Neural progenitor cell (in vitro differentiated cells): Measurements from ENCODE around the gene LVRN. TPM values are rescaled to one million over a fixed set of nuclear protein-coding genes. Genes with fewer than 3 reads are reported as not detected.

Experiments used
- DNase-seq: peaks from one replicate; pipeline ENCODE4 v3.0.0-alpha.2; 2016; ENCODE audit warnings: low spot score
- H2AFZ ChIP-seq: fragments of 200-600 bp; sonication (generic); replicated peaks from 2 replicates; pipeline ENCODE4 v1.6.1; 2016; ENCODE audit warnings: antibody characterized with exemption
- H3F3A ChIP-seq: fragments of 200-600 bp; sonication (generic); 2 replicates; pipeline ENCODE4 v1.6.1; 2016; ENCODE audit warnings: antibody characterized with exemption, low read depth
- H3K27ac ChIP-seq: fragments of 200-600 bp; sonication (generic); 2 replicates; pipeline ENCODE4 v1.5.1; 2016; ENCODE audit warnings: mild to moderate bottlenecking
- H3K27me3 ChIP-seq: fragments of 200-600 bp; sonication (generic); 2 replicates; pipeline ENCODE4 v1.6.1; 2016; ENCODE audit warnings: mild to moderate bottlenecking, moderate library complexity
- H3K36me3 ChIP-seq: fragments of 200-600 bp; sonication (generic); 2 replicates; pipeline ENCODE4 v1.5.1; 2016
- H3K4me1 ChIP-seq: fragments of 200-600 bp; sonication (generic); 2 replicates; pipeline ENCODE4 v1.6.1; 2016; ENCODE audit warnings: mixed run types
- H3K4me2 ChIP-seq: fragments of 200-600 bp; sonication (generic); 2 replicates; pipeline ENCODE4 v1.6.1; 2016
- H3K4me3 ChIP-seq: fragments of 200-600 bp; sonication (generic); 2 replicates; pipeline ENCODE4 v1.5.1; 2016
- H3K79me2 ChIP-seq: fragments of 200-600 bp; sonication (generic); 2 replicates; pipeline ENCODE4 v1.6.1; 2016; ENCODE audit warnings: low read depth
- H3K9ac ChIP-seq: fragments of 200-600 bp; sonication (generic); 2 replicates; pipeline ENCODE4 v1.6.1; 2016
- H3K9me3 ChIP-seq: fragments of 200-600 bp; sonication (generic); 2 replicates; pipeline ENCODE4 v1.5.1; 2016; ENCODE audit warnings: low read depth
- H4K20me1 ChIP-seq: fragments of 200-600 bp; sonication (generic); 2 replicates; pipeline ENCODE4 v1.6.1; 2016; ENCODE audit warnings: low read depth
- H3K27ac Mint-ChIP-seq: 3 replicates; pipeline ENCODE4 v1.8.0; 2021; ENCODE audit warnings: mixed read lengths
- H3K27me3 Mint-ChIP-seq: 2 replicates; pipeline ENCODE4 v1.8.0; 2022; ENCODE audit warnings: low read depth, mild to moderate bottlenecking, inconsistent platforms, moderate library complexity, mixed read lengths; ENCODE audit not compliant: insufficient read depth
- H3K36me3 Mint-ChIP-seq: 3 replicates; pipeline ENCODE4 v1.8.0; 2021; ENCODE audit warnings: mixed read lengths
- H3K4me1 Mint-ChIP-seq: 3 replicates; pipeline ENCODE4 v1.8.0; 2021; ENCODE audit warnings: mixed read lengths
- H3K4me3 Mint-ChIP-seq: 3 replicates; pipeline ENCODE4 v1.8.0; 2021; ENCODE audit warnings: mild to moderate bottlenecking, moderate library complexity, mixed read lengths
- H3K9me3 Mint-ChIP-seq: 3 replicates; pipeline ENCODE4 v1.8.0; 2020; ENCODE audit warnings: mixed read lengths
- EZH2 ChIP-seq: fragments of 200-600 bp; sonication (generic); IDR thresholded peaks from 2 replicates; pipeline ENCODE4 v1.6.1; 2017; ENCODE audit warnings: antibody characterized with exemption, mild to moderate bottlenecking, moderate library complexity
- EZH2phosphoT487 ChIP-seq: fragments of 200-600 bp; sonication (generic); IDR thresholded peaks from 2 replicates; pipeline ENCODE4 v1.6.1; 2017; ENCODE audit warnings: antibody characterized with exemption
- total RNA-seq: library from RNA; depleted of rRNA; stranded (reverse); fragments of >200 nt; gene quantifications from 2 replicates; pipeline ENCODE4 v1.2.3, GENCODE V29; 2015; ENCODE audit warnings: low replicate concordance
- TF ChIP-seq, protein P1 (sequence below): fragments of 200-600 bp; sonication (generic); IDR thresholded peaks from 2 replicates; pipeline ENCODE4 v1.5.1; 2017; ENCODE audit warnings: antibody characterized with exemption, mild to moderate bottlenecking

Gene LVRN
- total RNA-seq, 1 donor from 2014 or later: 0.41 TPM

DNA sequence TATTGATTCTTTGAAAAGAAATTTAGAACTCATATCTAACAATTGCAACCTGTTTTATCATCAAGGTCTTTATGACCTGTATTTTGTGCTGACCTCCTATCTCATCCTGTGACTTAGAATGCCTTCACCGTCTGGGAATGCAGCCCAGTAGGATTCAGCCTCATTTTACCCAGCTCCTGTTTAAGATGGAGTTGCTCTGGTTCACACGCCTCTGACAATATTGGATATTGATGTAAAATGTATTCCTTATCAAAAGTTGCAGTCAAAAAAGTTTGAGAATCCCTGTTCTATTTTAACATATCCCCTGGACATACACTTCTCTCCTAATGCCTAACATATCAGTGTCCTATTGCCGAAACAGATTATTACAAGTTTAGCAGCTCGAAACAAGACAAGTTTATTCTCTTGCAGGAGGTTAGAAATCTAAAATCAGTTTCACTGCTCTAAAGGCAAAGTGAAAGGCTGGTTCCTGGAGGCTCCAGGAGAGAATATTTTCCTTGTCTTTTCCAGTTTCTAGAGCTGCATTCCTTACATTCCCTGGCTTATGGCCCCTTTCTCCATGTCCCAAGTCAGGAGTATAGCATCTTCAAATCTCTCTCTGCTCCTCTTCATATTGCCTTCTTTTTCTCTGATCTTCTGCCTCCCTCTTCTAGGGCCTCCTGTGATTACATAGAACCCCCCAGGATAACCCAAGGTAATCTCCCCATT is 31.5 kb upstream of the LVRN start:
- H3K4me1 ChIP-seq: no peaks in the 10 kb centered on the region
- no peaks in the 10 kb centered on the region for H3K27me3 Mint-ChIP-seq
- no peaks in the 10 kb centered on the region for H4K20me1 ChIP-seq
- H3K4me3 ChIP-seq: no peak overlapping the region
- no peak overlapping the region for H3K9ac ChIP-seq
- DNase-seq: no peak
- H3K4me3 Mint-ChIP-seq: no peak overlapping the region
- TF ChIP-seq EZH2 (no peak), EZH2phosphoT487 (no peak)
- TF ChIP-seq, protein P1, sequence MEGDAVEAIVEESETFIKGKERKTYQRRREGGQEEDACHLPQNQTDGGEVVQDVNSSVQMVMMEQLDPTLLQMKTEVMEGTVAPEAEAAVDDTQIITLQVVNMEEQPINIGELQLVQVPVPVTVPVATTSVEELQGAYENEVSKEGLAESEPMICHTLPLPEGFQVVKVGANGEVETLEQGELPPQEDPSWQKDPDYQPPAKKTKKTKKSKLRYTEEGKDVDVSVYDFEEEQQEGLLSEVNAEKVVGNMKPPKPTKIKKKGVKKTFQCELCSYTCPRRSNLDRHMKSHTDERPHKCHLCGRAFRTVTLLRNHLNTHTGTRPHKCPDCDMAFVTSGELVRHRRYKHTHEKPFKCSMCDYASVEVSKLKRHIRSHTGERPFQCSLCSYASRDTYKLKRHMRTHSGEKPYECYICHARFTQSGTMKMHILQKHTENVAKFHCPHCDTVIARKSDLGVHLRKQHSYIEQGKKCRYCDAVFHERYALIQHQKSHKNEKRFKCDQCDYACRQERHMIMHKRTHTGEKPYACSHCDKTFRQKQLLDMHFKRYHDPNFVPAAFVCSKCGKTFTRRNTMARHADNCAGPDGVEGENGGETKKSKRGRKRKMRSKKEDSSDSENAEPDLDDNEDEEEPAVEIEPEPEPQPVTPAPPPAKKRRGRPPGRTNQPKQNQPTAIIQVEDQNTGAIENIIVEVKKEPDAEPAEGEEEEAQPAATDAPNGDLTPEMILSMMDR: no peak
- H3K27me3 ChIP-seq: no peaks in the 10 kb centered on the region
- no peaks in the 10 kb centered on the region for H3K9me3 ChIP-seq
- H3K27ac Mint-ChIP-seq: no peak overlapping the region
- no peaks in the 10 kb centered on the region for H3K79me2 ChIP-seq
- H3K9me3 Mint-ChIP-seq: no peaks in the 10 kb centered on the region
- H3K4me1 Mint-ChIP-seq: no peaks in the 10 kb centered on the region
- no peak overlapping the region for H3K27ac ChIP-seq
- no peaks in the 10 kb centered on the region for H3F3A ChIP-seq
- no peaks in the 10 kb centered on the region for H3K36me3 ChIP-seq
- no peak overlapping the region for H2AFZ ChIP-seq
- H3K4me2 ChIP-seq: no peak overlapping the region
- no peaks in the 10 kb centered on the region for H3K36me3 Mint-ChIP-seq

DNA sequence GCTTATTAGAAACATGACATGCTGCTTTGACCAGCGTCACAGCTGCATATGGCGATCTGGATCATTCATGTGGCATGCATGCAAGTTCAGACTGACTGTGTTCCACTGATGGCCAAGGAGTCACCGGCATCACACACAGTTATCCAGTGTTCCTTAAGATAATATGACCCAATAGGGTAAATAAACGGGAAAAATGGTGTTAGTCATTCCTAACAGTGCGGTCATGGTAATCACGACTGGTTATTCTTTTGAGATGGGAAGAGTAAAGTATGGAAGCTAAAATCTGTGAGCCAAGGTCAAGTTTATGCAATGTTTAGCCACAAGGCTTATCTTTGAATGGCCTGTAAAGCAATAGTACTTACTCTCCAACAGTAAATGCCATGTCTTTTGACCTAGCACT is 29.3 kb upstream of the LVRN start:
- no peaks in the 10 kb centered on the region for H3K36me3 ChIP-seq
- H3K9ac ChIP-seq: no peak overlapping the region
- no peak overlapping the region for H3K4me2 ChIP-seq
- H2AFZ ChIP-seq: no peak overlapping the region
- no peaks in the 10 kb centered on the region for H3K27me3 ChIP-seq
- no peaks in the 10 kb centered on the region for H3K4me1 Mint-ChIP-seq
- no peaks in the 10 kb centered on the region for H3K27me3 Mint-ChIP-seq
- H3F3A ChIP-seq: no peaks in the 10 kb centered on the region
- TF ChIP-seq EZH2: no peak
- no peak for TF ChIP-seq EZH2phosphoT487
- TF ChIP-seq, protein P1: no peak
- no peak overlapping the region for H3K4me3 Mint-ChIP-seq
- no peaks in the 10 kb centered on the region for H3K79me2 ChIP-seq
- H3K9me3 ChIP-seq: no peaks in the 10 kb centered on the region
- H3K4me3 ChIP-seq: no peak overlapping the region
- no peaks in the 10 kb centered on the region for H3K36me3 Mint-ChIP-seq
- H3K9me3 Mint-ChIP-seq: no peaks in the 10 kb centered on the region
- DNase-seq: no peak
- H4K20me1 ChIP-seq: no peaks in the 10 kb centered on the region
- H3K4me1 ChIP-seq: no peaks in the 10 kb centered on the region
- H3K27ac Mint-ChIP-seq: no peak overlapping the region
- no peak overlapping the region for H3K27ac ChIP-seq

DNA sequence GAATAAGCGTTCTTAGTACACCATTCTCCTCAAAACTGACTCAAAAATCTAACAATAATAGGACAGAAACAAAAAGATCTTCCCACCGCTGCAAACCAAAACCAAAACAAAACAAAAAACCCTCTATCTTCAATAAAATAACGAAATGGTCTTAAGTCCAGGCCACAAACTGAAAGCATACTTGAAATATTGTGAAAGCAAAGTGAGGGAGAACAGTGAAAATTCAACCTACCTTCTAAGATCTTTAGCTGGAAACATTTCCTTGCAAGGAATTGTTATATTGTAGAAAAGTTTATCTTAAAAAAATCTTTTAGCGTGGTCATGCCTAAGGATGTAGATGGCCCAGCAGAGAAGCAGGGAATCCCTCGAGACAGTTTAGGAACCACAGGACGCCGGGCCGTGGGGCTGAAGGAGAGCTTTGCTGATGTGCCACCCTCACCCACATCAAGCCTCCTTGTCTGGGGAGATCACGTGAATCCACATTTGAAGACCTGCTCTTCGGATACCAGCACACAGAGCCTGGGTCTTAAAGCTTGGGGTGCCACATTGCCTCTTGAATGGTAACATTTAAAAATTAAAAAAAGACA is 27.8 kb upstream of the LVRN start:
- Histone ChIP-seq H3K27me3 (no peaks in the 10 kb centered on the region), H3K79me2 (no peaks in the 10 kb centered on the region), H3K4me1 (peaks cover 11% of the 10 kb centered on the region), H3K9ac (no peak overlapping the region), H4K20me1 (no peaks in the 10 kb centered on the region), H3F3A (no peaks in the 10 kb centered on the region), H3K27ac (no peak overlapping the region), H3K36me3 (no peaks in the 10 kb centered on the region), H3K4me2 (no peak overlapping the region), H3K9me3 (no peaks in the 10 kb centered on the region), H3K4me3 (no peak overlapping the region), H2AFZ (no peak overlapping the region)
- Mint-ChIP-seq H3K4me3 (no peak overlapping the region), H3K9me3 (no peaks in the 10 kb centered on the region), H3K27ac (no peak overlapping the region), H3K36me3 (no peaks in the 10 kb centered on the region), H3K27me3 (no peaks in the 10 kb centered on the region), H3K4me1 (peaks cover 9% of the 10 kb centered on the region)
- no peak for DNase-seq
- TF ChIP-seq EZH2: no peak
- TF ChIP-seq, protein P1: no peak
- no peak for TF ChIP-seq EZH2phosphoT487
